ENCODE measurements around the gene SLC24A4. TPM values are rescaled to one million over a fixed set of nuclear protein-coding genes. Genes with fewer than 3 reads are reported as not detected.
"Not testable (repeated sequence)": the region's sequence is repeated elsewhere in the genome, so short reads cannot be mapped to it uniquely, and the experiment has no call there.

SLC24A4 gene
- total and polyA plus RNA-seq, 7 experiments from 2014 or later: 0.10 to 15.3 (median 2.1) TPM; not detected in 4

DNA sequence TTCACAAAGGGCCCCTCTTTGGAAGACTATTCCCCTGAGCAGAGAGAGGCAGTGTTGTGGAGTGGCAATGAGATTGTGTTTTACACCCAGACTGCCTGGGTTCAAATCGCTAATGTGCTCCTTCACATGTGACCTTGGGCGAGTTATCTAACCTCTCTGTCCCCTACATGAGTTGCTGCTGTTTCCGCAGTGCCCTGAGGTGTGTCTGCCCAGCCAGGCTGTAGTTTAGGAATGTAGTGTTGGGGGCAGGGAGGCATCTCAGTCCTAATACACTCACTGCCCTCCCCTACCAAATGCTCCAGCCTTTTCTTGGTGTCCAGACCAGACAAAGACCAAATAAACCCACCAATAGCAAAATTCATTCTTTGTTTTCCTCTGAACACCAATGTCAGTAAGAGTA, 78.6 kb downstream of the SLC24A4 start:
- Histone ChIP-seq H3K4me3 (ENCODE audit: low read length) (no peak overlapping the region), H3K9me3 (ENCODE audit: control insufficient read depth in 2 of 3, low read length in 3 of 3) (no peaks in the 10 kb centered on the region), H3K27ac (ENCODE audit: low read depth, low read length) (no peak overlapping the region), H3K36me3 (ENCODE audit: control insufficient read depth in 2 of 3, insufficient read depth in 3 of 3, low read length in 3 of 3) (no peaks in the 10 kb centered on the region), H3K27me3 (ENCODE audit: control insufficient read depth in 2 of 2, insufficient read depth in 2 of 2, low read length in 2 of 2) (no peaks in the 10 kb centered on the region), H3K4me1 (ENCODE audit: control insufficient read depth in 2 of 2, insufficient read depth in 2 of 2, low read length in 2 of 2) (no peaks in the 10 kb centered on the region)
- peaks cover 0 to 24% (median 2%) of the 10 kb centered on the region in 11 donors for H3K9me3 Mint-ChIP-seq
- ChIA-PET POLR2A (no interaction called here), CTCF (no interaction called here)
- peaks cover 2 to 15% (median 4%) of the 10 kb centered on the region in 5 donors for H3K27me3 Mint-ChIP-seq
- no peak overlapping the region for H3K27ac Mint-ChIP-seq
- no peak for ATAC-seq
- no peak for DNase-seq
- H3K4me1 Mint-ChIP-seq: peaks cover 0 to 3% (median 0%) of the 10 kb centered on the region in 7 donors
- intact Hi-C loops (cut with micrococcal nuclease): no loop called here
- no peak overlapping the region for H3K4me3 Mint-ChIP-seq
- H3K36me3 Mint-ChIP-seq: peaks cover 0 to 4% (median 0%) of the 10 kb centered on the region in 5 donors

DNA sequence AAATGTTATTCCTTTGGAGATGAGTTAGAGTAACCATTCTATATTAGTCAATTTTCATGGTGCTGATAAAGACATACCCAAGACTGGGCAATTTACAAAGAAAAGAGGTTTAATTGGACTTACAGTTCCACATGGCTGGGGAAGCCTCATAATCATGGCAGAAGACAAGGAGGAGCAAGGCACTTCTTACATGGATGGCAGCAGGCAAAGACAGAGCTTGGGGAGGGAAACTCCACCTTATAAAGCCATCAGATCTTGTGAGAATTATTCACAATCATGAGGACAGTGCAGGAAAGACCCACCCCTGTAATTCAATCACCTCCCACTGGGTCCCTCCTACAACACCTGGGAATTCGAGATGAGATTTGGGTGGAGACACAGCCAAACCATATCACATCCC, 79.5 kb downstream of the SLC24A4 start:
- Mint-ChIP-seq H3K9me3 (peaks cover 0 to 33% (median 4%) of the 10 kb centered on the region in 11 donors), H3K36me3 (peaks cover 2 to 11% (median 5%) of the 10 kb centered on the region in 5 donors), H3K27me3 (peaks cover 0 to 12% (median 4%) of the 10 kb centered on the region in 5 donors)
- H3K4me3 Mint-ChIP-seq; H3K27ac ChIP-seq (ENCODE audit: low read depth, low read length); POLR2A ChIA-PET; H3K27ac Mint-ChIP-seq; H3K4me3 ChIP-seq (ENCODE audit: low read length); H3K4me1 Mint-ChIP-seq; ATAC-seq; H3K9me3 ChIP-seq (ENCODE audit: control insufficient read depth in 2 of 3, low read length in 3 of 3); H3K36me3 ChIP-seq (ENCODE audit: control insufficient read depth in 2 of 3, insufficient read depth in 3 of 3, low read length in 3 of 3); intact Hi-C loops (cut with micrococcal nuclease); DNase-seq; H3K4me1 ChIP-seq (ENCODE audit: control insufficient read depth in 2 of 2, insufficient read depth in 2 of 2, low read length in 2 of 2); H3K27me3 ChIP-seq (ENCODE audit: control insufficient read depth in 2 of 2, insufficient read depth in 2 of 2, low read length in 2 of 2); CTCF ChIA-PET: not testable (repeated sequence)

DNA sequence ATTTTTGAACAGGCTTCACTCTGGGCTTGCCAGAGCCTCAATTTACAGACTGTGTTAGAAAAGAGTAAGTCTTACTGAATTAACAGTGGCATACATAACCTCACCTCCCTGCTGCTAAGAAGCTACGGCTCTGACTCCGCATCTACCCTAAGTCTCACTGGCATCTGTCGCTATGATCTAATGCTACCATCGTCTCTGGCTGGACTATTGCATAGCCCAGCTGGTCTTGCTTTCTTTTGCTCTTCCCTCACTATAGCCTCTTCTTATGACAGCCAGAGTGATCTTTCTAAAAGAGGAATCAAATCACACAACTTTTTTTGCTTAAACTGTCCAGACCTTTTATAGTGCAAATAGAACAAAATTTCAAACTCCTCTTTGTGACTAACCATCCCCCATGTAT, 81.1 kb downstream of the SLC24A4 start:
- POLR2A ChIA-PET: no interaction called here
- no peak overlapping the region for H3K4me3 ChIP-seq (ENCODE audit: low read length)
- H3K27me3 ChIP-seq (ENCODE audit: control insufficient read depth in 2 of 2, insufficient read depth in 2 of 2, low read length in 2 of 2): no peaks in the 10 kb centered on the region
- no peak for ATAC-seq
- intact Hi-C loops (cut with micrococcal nuclease): no loop called here
- no peak overlapping the region for H3K27ac ChIP-seq (ENCODE audit: low read depth, low read length)
- Mint-ChIP-seq H3K4me3 (no peak overlapping the region), H3K4me1 (peaks cover 0 to 12% (median 0%) of the 10 kb centered on the region in 7 donors), H3K36me3 (peaks cover 2 to 11% (median 5%) of the 10 kb centered on the region in 5 donors), H3K27me3 (peaks cover 0 to 8% (median 0%) of the 10 kb centered on the region in 5 donors), H3K9me3 (peaks cover 0 to 34% (median 4%) of the 10 kb centered on the region in 11 donors), H3K27ac (no peak overlapping the region)
- no peaks in the 10 kb centered on the region for H3K36me3 ChIP-seq (ENCODE audit: control insufficient read depth in 2 of 3, insufficient read depth in 3 of 3, low read length in 3 of 3)
- no peak for DNase-seq
- H3K4me1 ChIP-seq (ENCODE audit: control insufficient read depth in 2 of 2, insufficient read depth in 2 of 2, low read length in 2 of 2): no peaks in the 10 kb centered on the region
- CTCF ChIA-PET: no interaction called here
- no peaks in the 10 kb centered on the region for H3K9me3 ChIP-seq (ENCODE audit: control insufficient read depth in 2 of 3, low read length in 3 of 3)

DNA sequence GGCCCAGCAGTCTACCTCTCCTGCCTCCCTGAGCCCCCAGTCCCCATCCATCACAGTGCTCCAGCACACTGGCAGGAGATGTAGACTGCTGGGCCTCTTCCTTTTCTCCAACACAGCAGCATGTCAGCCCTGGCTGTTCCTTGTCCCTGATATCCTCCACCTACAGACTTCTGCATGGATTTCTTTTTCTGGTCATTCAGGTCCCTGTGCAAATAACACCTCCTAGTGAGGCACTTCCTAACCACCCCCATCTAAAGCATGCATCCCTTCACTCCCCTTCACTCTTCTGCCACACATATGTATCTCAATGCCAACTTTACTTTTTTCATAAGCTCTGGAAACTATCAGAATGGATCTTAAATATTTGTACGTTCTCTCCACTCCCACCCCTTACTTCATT, 81.5 kb downstream of the SLC24A4 start:
- no peak for DNase-seq
- POLR2A ChIA-PET: no interaction called here
- H3K27me3 ChIP-seq (ENCODE audit: control insufficient read depth in 2 of 2, insufficient read depth in 2 of 2, low read length in 2 of 2): no peaks in the 10 kb centered on the region
- H3K36me3 Mint-ChIP-seq: peaks cover 2 to 11% (median 5%) of the 10 kb centered on the region in 5 donors
- H3K9me3 ChIP-seq (ENCODE audit: control insufficient read depth in 2 of 3, low read length in 3 of 3): no peaks in the 10 kb centered on the region
- H3K4me1 ChIP-seq (ENCODE audit: control insufficient read depth in 2 of 2, insufficient read depth in 2 of 2, low read length in 2 of 2): no peaks in the 10 kb centered on the region
- CTCF ChIA-PET: no interaction called here
- no peak overlapping the region for H3K4me3 Mint-ChIP-seq
- intact Hi-C loops (cut with micrococcal nuclease): no loop called here
- H3K36me3 ChIP-seq (ENCODE audit: control insufficient read depth in 2 of 3, insufficient read depth in 3 of 3, low read length in 3 of 3): no peaks in the 10 kb centered on the region
- peaks cover 0 to 34% (median 4%) of the 10 kb centered on the region in 11 donors for H3K9me3 Mint-ChIP-seq
- H3K4me1 Mint-ChIP-seq: peaks cover 0 to 12% (median 0%) of the 10 kb centered on the region in 7 donors
- H3K27me3 Mint-ChIP-seq: peaks cover 0 to 8% (median 0%) of the 10 kb centered on the region in 5 donors
- no peak overlapping the region for H3K27ac Mint-ChIP-seq
- H3K4me3 ChIP-seq (ENCODE audit: low read length): no peak overlapping the region
- no peak for ATAC-seq
- H3K27ac ChIP-seq (ENCODE audit: low read depth, low read length): no peak overlapping the region

DNA sequence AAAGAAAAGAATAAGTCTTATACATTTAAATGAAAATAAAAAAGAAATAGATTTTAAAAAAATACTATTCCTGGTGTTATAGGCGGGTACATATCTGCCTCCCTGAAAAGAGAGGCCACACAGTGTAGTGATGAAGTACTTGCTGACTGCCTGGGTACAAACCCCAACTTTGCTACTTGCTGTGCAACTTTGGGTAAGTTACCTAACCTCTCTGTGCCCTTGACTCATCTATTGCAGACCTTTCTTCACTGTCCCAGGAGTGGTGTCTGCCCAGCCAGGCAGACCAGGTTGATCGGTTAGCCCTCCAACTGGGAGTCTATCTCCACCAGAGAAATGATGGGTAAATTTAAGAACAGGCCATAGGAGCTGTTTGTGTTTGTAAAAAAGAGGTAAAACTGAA, 82.0 kb downstream of the SLC24A4 start:
- H3K9me3 Mint-ChIP-seq: peaks cover 0 to 34% (median 4%) of the 10 kb centered on the region in 11 donors
- Histone ChIP-seq H3K9me3 (ENCODE audit: control insufficient read depth in 2 of 3, low read length in 3 of 3) (no peaks in the 10 kb centered on the region), H3K4me1 (ENCODE audit: control insufficient read depth in 2 of 2, insufficient read depth in 2 of 2, low read length in 2 of 2) (no peaks in the 10 kb centered on the region), H3K36me3 (ENCODE audit: control insufficient read depth in 2 of 3, insufficient read depth in 3 of 3, low read length in 3 of 3) (no peaks in the 10 kb centered on the region), H3K4me3 (ENCODE audit: low read length) (no peak overlapping the region), H3K27ac (ENCODE audit: low read depth, low read length) (no peak overlapping the region), H3K27me3 (ENCODE audit: control insufficient read depth in 2 of 2, insufficient read depth in 2 of 2, low read length in 2 of 2) (no peaks in the 10 kb centered on the region)
- H3K4me1 Mint-ChIP-seq: peaks cover 0 to 8% (median 0%) of the 10 kb centered on the region in 7 donors
- H3K4me3 Mint-ChIP-seq: no peak overlapping the region
- POLR2A ChIA-PET: no interaction called here
- intact Hi-C loops (cut with micrococcal nuclease): no loop called here
- CTCF ChIA-PET: no interaction called here
- DNase-seq (no peak), ATAC-seq (no peak)
- H3K27me3 Mint-ChIP-seq: peaks cover 0 to 5% (median 0%) of the 10 kb centered on the region in 5 donors
- H3K36me3 Mint-ChIP-seq: peaks cover 2 to 11% (median 5%) of the 10 kb centered on the region in 5 donors
- no peak overlapping the region for H3K27ac Mint-ChIP-seq

DNA sequence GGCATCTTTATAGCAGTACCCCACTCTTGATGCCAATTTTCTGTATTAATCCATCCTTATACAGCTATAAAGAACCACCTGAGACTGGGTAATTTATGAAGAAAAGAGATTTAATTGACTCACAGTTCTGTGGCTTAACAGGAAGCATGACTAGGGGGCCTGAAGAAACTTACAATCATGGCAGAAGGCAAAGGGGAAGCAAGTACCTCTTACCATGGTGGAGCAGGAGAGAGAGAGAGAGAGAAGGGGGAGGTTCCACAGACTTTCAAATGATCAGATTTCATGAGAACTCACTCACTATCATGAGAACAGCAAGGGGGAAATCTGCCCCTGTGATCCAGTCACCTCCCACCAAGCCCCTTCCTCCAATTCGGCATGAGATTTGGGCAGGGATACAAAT, 84.4 kb downstream of the SLC24A4 start:
- Mint-ChIP-seq H3K9me3 (peaks cover 0 to 27% (median 4%) of the 10 kb centered on the region in 11 donors), H3K36me3 (peaks cover 2 to 11% (median 5%) of the 10 kb centered on the region in 5 donors), H3K4me3 (no peak overlapping the region), H3K4me1 (peaks cover 0 to 10% (median 0%) of the 10 kb centered on the region in 7 donors), H3K27me3 (peaks cover 0 to 1% (median 0%) of the 10 kb centered on the region in 5 donors), H3K27ac (no peak overlapping the region)
- no peaks in the 10 kb centered on the region for H3K9me3 ChIP-seq (ENCODE audit: control insufficient read depth in 2 of 3, low read length in 3 of 3)
- H3K4me1 ChIP-seq (ENCODE audit: control insufficient read depth in 2 of 2, insufficient read depth in 2 of 2, low read length in 2 of 2): no peaks in the 10 kb centered on the region
- H3K27me3 ChIP-seq (ENCODE audit: control insufficient read depth in 2 of 2, insufficient read depth in 2 of 2, low read length in 2 of 2): no peaks in the 10 kb centered on the region
- CTCF ChIA-PET: no interaction called here
- H3K27ac ChIP-seq (ENCODE audit: low read depth, low read length): no peak overlapping the region
- POLR2A ChIA-PET: no interaction called here
- H3K4me3 ChIP-seq (ENCODE audit: low read length): no peak overlapping the region
- no peaks in the 10 kb centered on the region for H3K36me3 ChIP-seq (ENCODE audit: control insufficient read depth in 2 of 3, insufficient read depth in 3 of 3, low read length in 3 of 3)
- intact Hi-C loops (cut with micrococcal nuclease): no loop called here
- ATAC-seq (peak; percentile 80), DNase-seq (no peak)

DNA sequence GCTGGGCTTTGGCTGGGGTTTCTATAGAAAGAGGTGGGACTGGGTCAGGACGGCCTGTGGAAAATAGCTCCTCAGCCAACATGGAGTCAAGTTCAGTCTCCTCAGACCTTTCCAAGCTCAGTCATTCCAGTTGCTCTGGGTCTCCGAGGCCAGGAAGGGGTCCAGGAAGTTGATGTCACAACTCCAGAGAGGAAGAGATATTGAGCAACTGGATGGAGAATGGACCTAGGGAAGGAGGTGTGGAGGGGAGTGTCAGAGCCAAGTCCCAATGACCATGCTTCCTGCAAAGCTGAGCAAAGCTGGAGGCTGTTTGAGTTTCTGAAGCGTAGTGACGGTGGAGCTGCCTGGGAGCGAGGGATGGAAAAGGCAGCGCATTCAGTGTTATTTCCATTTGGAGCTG, 86.1 kb downstream of the SLC24A4 start:
- no peaks in the 10 kb centered on the region for H3K36me3 ChIP-seq (ENCODE audit: control insufficient read depth in 2 of 3, insufficient read depth in 3 of 3, low read length in 3 of 3)
- no peaks in the 10 kb centered on the region for H3K9me3 ChIP-seq (ENCODE audit: control insufficient read depth in 2 of 3, low read length in 3 of 3)
- Mint-ChIP-seq H3K36me3 (peaks cover 2 to 11% (median 5%) of the 10 kb centered on the region in 5 donors), H3K4me1 (peaks cover 0 to 10% (median 0%) of the 10 kb centered on the region in 7 donors), H3K27ac (no peak overlapping the region), H3K9me3 (peaks cover 0 to 21% (median 4%) of the 10 kb centered on the region in 11 donors), H3K27me3 (peaks cover 0 to 13% (median 7%) of the 10 kb centered on the region in 5 donors), H3K4me3 (no peak overlapping the region)
- DNase-seq (no peak), ATAC-seq (no peak)
- ChIA-PET CTCF (no interaction called here), POLR2A (no interaction called here)
- no peak overlapping the region for H3K27ac ChIP-seq (ENCODE audit: low read depth, low read length)
- intact Hi-C loops (cut with micrococcal nuclease): no loop called here
- no peaks in the 10 kb centered on the region for H3K4me1 ChIP-seq (ENCODE audit: control insufficient read depth in 2 of 2, insufficient read depth in 2 of 2, low read length in 2 of 2)
- no peaks in the 10 kb centered on the region for H3K27me3 ChIP-seq (ENCODE audit: control insufficient read depth in 2 of 2, insufficient read depth in 2 of 2, low read length in 2 of 2)
- no peak overlapping the region for H3K4me3 ChIP-seq (ENCODE audit: low read length)

Measured in naive thymus-derived CD4-positive, alpha-beta T cell (primary cell).